Sigmoid colon (tissue), 7 donors: ENCODE measurements around the gene SHISAL1. TPM values are rescaled to one million over a fixed set of nuclear protein-coding genes. Genes with fewer than 3 reads are reported as not detected.

Experiments
- DNase-seq: peaks from one replicate; pipeline ENCODE4 v3.0.0-alpha.2; 2019
- H3K27ac ChIP-seq, 4 donors: fragments of 200-600 bp; sonication (generic); one replicate each; pipeline ENCODE4 v1.5.1; 2016 to 2019; ENCODE audit warnings: mild to moderate bottlenecking in 1 of 4
- H3K27me3 ChIP-seq, 3 donors: fragments of 200-600 bp; sonication (generic); one replicate each; pipeline ENCODE4 v1.5.1; 2019; ENCODE audit warnings: mild to moderate bottlenecking in 1 of 3
- H3K36me3 ChIP-seq, 4 donors: fragments of 200-600 bp; sonication (generic); one replicate each; pipeline ENCODE4 v1.5.1; 2016 to 2019
- H3K4me1 ChIP-seq, 4 donors: fragments of 200-600 bp; sonication (generic); one replicate each; pipeline ENCODE4 v1.5.1; 2017 to 2019
- H3K4me3 ChIP-seq, 4 donors: fragments of 200-600 bp; sonication (generic); one replicate each; pipeline ENCODE4 v1.5.1; 2017 to 2019; ENCODE audit warnings: mild to moderate bottlenecking in 2 of 4, moderate library complexity in 1 of 4
- H3K9me3 ChIP-seq, 4 donors: fragments of 200-600 bp in 3 of 4; sonication (generic) in 3 of 4; one replicate each; pipeline versions ENCODE4 v1.5.1 to v1.6.1; 2013 to 2019
- CTCF ChIP-seq, 4 experiments: fragments of 450-650 bp in 3 of 4; fragments of 200-600 bp in 1 of 4; IDR thresholded peaks; one replicate each; pipeline ENCODE4 v1.5.1; 2016 to 2019; ENCODE audit warnings: antibody characterized with exemption in 4 of 4, mild to moderate bottlenecking in 3 of 4, moderate library complexity in 2 of 4
- EP300 ChIP-seq, 4 donors: sonication (generic); formaldehyde crosslinking; IDR thresholded peaks; one replicate each; pipeline ENCODE4 v1.6.1; 2017; ENCODE audit warnings: antibody characterized with exemption in 4 of 4
- POLR2A ChIP-seq, 2 donors: fragments of 450-650 bp; IDR thresholded peaks; one replicate each; pipeline ENCODE4 v1.6.1; 2016; ENCODE audit warnings: antibody characterized with exemption in 2 of 2, mild to moderate bottlenecking in 2 of 2, moderate library complexity in 2 of 2
- POLR2AphosphoS5 ChIP-seq, 4 donors: sonication (generic); formaldehyde crosslinking; IDR thresholded peaks; one replicate each; pipeline ENCODE4 v1.6.1; 2017; ENCODE audit warnings: antibody characterized with exemption in 4 of 4
- WGBS, 2 donors: extraction: QIAGEN DNeasy Blood & Tissue Kit; methylation state at CpG; one replicate each; pipeline ENCODE4 v1.1.7; 2013; 5-methylcytosine and 5-hydroxymethylcytosine counted together
- intact Hi-C: fragments of 100-400 bp; cut with DNase I; formaldehyde crosslinking; loops from one replicate; pipeline ENCODE4 v1.15.1; 2023
- polyA plus RNA-seq, 3 donors: library from polyadenylated mRNA; stranded (reverse); fragments of 200-250 nt; gene quantifications; one replicate each; pipeline ENCODE4 v1.2.3, GENCODE V29; 2013
- total RNA-seq, 4 donors: library from RNA; depleted of rRNA; stranded (reverse); fragments of >200 nt; gene quantifications; one replicate each; pipeline ENCODE4 v1.1.0, GENCODE V29; 2016
- donor health status: healthy with polysubstance abuse.
- donor health status: Bipolar disorder and iron deficiency.
- donor health status: healthy.

Gene SHISAL1
- total and polyA plus RNA-seq, 7 donors = 0.23 to 32.4 (median 20.7) TPM

GRCh38 chr22:44333847-44334635 is 21.3 kb upstream of the SHISAL1 start:
- intact Hi-C loops = loop anchor here (5.0 to 10.0 kb wide), 2 partner anchors 189 to 247 kb away; no protein-coding TSS in a partner anchor
- peaks cover 0 to 4% (median 3%) of the 10 kb centered on the region in 3 donors for H3K27me3 ChIP-seq
- H3K4me1 ChIP-seq = peaks cover 0 to 43% (median 39%) of the 10 kb centered on the region in 4 donors
- no peaks in the 10 kb centered on the region for H3K36me3 ChIP-seq
- WGBS, 2 donors = 76 to 84% methylated on average over 13 of the region's 13 CpGs
- H3K4me3 ChIP-seq = no peak overlapping the region
- H3K27ac ChIP-seq = no peak overlapping the region
- DNase-seq = no peak
- TF ChIP-seq CTCF (IDR thresholded peaks at IDR 0.05) = no peak
- no peaks in the 10 kb centered on the region for H3K9me3 ChIP-seq

GRCh38 chr22:44332946-44333345 is 20.2 kb upstream of the SHISAL1 start:
- no peaks in the 10 kb centered on the region for H3K36me3 ChIP-seq
- TF ChIP-seq POLR2A (IDR thresholded peaks at IDR 0.05) (no peak), POLR2AphosphoS5 (IDR thresholded peaks at IDR 0.05) (no peak), EP300 (IDR thresholded peaks at IDR 0.05) (no peak), CTCF (IDR thresholded peaks at IDR 0.05) (no peak)
- peaks cover 0 to 41% (median 30%) of the 10 kb centered on the region in 4 donors for H3K4me1 ChIP-seq
- H3K4me3 ChIP-seq = no peak overlapping the region
- peaks cover 0 to 4% (median 3%) of the 10 kb centered on the region in 3 donors for H3K27me3 ChIP-seq
- intact Hi-C loops = loop anchor here (5.0 to 10.0 kb wide), 2 partner anchors 188 to 246 kb away; no protein-coding TSS in a partner anchor
- no peak overlapping the region for H3K27ac ChIP-seq
- peak; percentile 62 for DNase-seq
- H3K9me3 ChIP-seq = no peaks in the 10 kb centered on the region
- 69 to 80% methylated on average over 8 of the region's 8 CpGs for WGBS, 2 donors

- Histone ChIP-seq H3K27me3 (peaks cover 0 to 4% (median 3%) of the 10 kb centered on the region in 3 donors), H3K36me3 (no peaks in the 10 kb centered on the region), H3K27ac (peak overlapping the region in 2 of 4 donors; percentile 28 to 39), H3K4me3 (peak overlapping the region in 3 of 4 donors; percentile 30 to 37 (median 35)), H3K4me1 (peaks cover 0 to 35% (median 22%) of the 10 kb centered on the region in 4 donors), H3K9me3 (no peaks in the 10 kb centered on the region)
- 7 to 11% methylated on average over 55 of the region's 55 CpGs for WGBS, 2 donors
- peak; percentile 72 for DNase-seq
- TF ChIP-seq EP300 (IDR thresholded peaks at IDR 0.05) = no peak
- no peak for TF ChIP-seq POLR2A (IDR thresholded peaks at IDR 0.05)
- TF ChIP-seq CTCF (IDR thresholded peaks at IDR 0.05) = peak in 1 of 4 experiments; percentile 9
- TF ChIP-seq POLR2AphosphoS5 (IDR thresholded peaks at IDR 0.05) = no peak
- intact Hi-C loops = loop anchor here (2.0 to 10.0 kb wide), 3 partner anchors 19 to 245 kb away; partner anchors contain the start of gene SHISAL1
These were observed 19.3 kb upstream of the SHISAL1 start for GRCh38 chr22:44331881-44332714.

- no peaks in the 10 kb centered on the region for H3K36me3 ChIP-seq
- TF ChIP-seq POLR2A (IDR thresholded peaks at IDR 0.05) = no peak
- TF ChIP-seq EP300 (IDR thresholded peaks at IDR 0.05) = peak in 1 of 4 donors; percentile 8
- peak overlapping the region in 3 of 4 donors; percentile 60 to 68 (median 65) for H3K27ac ChIP-seq
- WGBS, 2 donors = 4 to 11% methylated on average over 103 of the region's 103 CpGs
- peak overlapping the region; percentile 52 to 70 (median 61) for H3K4me3 ChIP-seq
- intact Hi-C loops = loop anchor here (2.0 to 10.0 kb wide), 3 partner anchors 18 to 244 kb away; partner anchors contain the start of gene SHISAL1
- DNase-seq = peak; percentile 66
- H3K4me1 ChIP-seq = peaks cover 0 to 41% (median 30%) of the 10 kb centered on the region in 4 donors
- no peaks in the 10 kb centered on the region for H3K9me3 ChIP-seq
- peaks cover 0 to 4% (median 3%) of the 10 kb centered on the region in 3 donors for H3K27me3 ChIP-seq
These were observed 18.3 kb upstream of the SHISAL1 start for GRCh38 chr22:44330744-44331660.
